ENCODE results near the gene MAP2K4. TPM values are rescaled to one million over a fixed set of nuclear protein-coding genes. Genes with fewer than 3 reads are reported as not detected.

Gene MAP2K4
- total RNA-seq, 4 donors from 2014 or later, result 17.6 to 28.6 (median 24.0) TPM

DNA sequence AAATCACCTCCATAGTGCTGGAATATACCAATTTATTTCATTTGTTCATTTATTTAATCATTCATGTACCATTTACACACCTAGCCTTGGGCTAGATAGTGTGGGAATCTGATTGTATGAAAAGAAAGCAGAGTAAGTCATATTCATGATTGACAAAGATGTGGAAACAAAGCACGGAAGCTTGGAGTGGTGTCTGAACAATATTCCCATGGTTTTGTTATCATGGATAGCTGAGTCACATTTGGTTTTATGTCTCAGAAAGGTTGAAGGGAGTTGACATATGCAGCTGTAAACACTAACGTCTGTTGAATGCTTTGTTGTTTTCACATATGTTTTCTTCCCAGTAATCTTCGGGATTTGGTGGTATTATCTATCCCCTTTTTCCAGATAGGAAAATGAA is 76.6 kb downstream of the MAP2K4 start:
- WGBS, 2 donors, result 76 to 87% methylated on average over 3 of the region's 3 CpGs
- no peak for DNase-seq (ENCODE audit: low spot score in 2 of 2)
- Histone ChIP-seq H3K36me3 (peaks cover 0 to 68% (median 0%) of the 10 kb centered on the region in 3 donors), H3K27ac (no peak overlapping the region), H3K9me3 (no peaks in the 10 kb centered on the region), H3K4me3 (no peak overlapping the region), H3K4me1 (no peaks in the 10 kb centered on the region), H3K27me3 (no peaks in the 10 kb centered on the region)
- TF ChIP-seq EP300 (IDR thresholded peaks at IDR 0.05), result no peak
- no peak for TF ChIP-seq CTCF (IDR thresholded peaks at IDR 0.05)
- TF ChIP-seq POLR2A (IDR thresholded peaks at IDR 0.05), result no peak

GRCh38 chr17:12098568-12098967 is 77.9 kb downstream of the MAP2K4 start:
- Histone ChIP-seq H3K27ac (no peak overlapping the region), H3K36me3 (peaks cover 0 to 59% (median 0%) of the 10 kb centered on the region in 3 donors), H3K4me1 (no peaks in the 10 kb centered on the region), H3K4me3 (no peak overlapping the region), H3K9me3 (no peaks in the 10 kb centered on the region), H3K27me3 (no peaks in the 10 kb centered on the region)
- DNase-seq (ENCODE audit: low spot score in 2 of 2), result no peak
- no peak for TF ChIP-seq EP300 (IDR thresholded peaks at IDR 0.05)
- no peak for TF ChIP-seq CTCF (IDR thresholded peaks at IDR 0.05)
- TF ChIP-seq POLR2A (IDR thresholded peaks at IDR 0.05), result no peak

DNA sequence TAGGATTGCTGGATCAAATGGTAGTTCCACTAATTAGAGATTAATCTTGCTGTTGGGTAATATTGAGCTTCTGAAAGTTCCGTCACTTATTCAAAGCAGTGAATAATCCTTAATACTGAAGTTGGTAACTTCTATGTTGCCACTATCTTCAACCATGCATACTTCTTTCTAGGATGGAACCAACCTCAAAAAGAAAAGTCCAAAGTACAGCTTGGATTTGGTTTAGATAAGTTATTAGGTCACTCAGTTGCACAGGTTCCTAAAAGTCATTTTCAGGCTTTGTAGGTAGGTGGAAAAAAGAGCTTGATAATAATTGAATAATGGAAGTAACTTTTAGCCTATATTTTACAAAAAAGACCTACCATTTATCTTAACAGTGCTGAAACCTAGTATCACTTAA is 78.7 kb downstream of the MAP2K4 start:
- 96 to 97% methylated on average over 1 of the region's 1 CpG for WGBS, 2 donors
- TF ChIP-seq EP300 (IDR thresholded peaks at IDR 0.05) (no peak), POLR2A (IDR thresholded peaks at IDR 0.05) (no peak), CTCF (IDR thresholded peaks at IDR 0.05) (no peak)
- H3K27me3 ChIP-seq, result no peaks in the 10 kb centered on the region
- H3K4me3 ChIP-seq, result no peak overlapping the region
- no peaks in the 10 kb centered on the region for H3K4me1 ChIP-seq
- peaks cover 0 to 59% (median 0%) of the 10 kb centered on the region in 3 donors for H3K36me3 ChIP-seq
- H3K27ac ChIP-seq, result no peak overlapping the region
- H3K9me3 ChIP-seq, result no peaks in the 10 kb centered on the region
- no peak for DNase-seq (ENCODE audit: low spot score in 2 of 2)

- no peaks in the 10 kb centered on the region for H3K27me3 ChIP-seq
- no peak for TF ChIP-seq CTCF (IDR thresholded peaks at IDR 0.05)
- no peak overlapping the region for H3K27ac ChIP-seq
- no peaks in the 10 kb centered on the region for H3K9me3 ChIP-seq
- H3K36me3 ChIP-seq, result peaks cover 0 to 22% (median 0%) of the 10 kb centered on the region in 3 donors
- no peak overlapping the region for H3K4me3 ChIP-seq
- H3K4me1 ChIP-seq, result peaks cover 0 to 14% (median 0%) of the 10 kb centered on the region in 4 donors
- no peak for DNase-seq (ENCODE audit: low spot score in 2 of 2)
Measured at GRCh38 chr17:12104831-12105230, 84.2 kb downstream of the MAP2K4 start.

DNA sequence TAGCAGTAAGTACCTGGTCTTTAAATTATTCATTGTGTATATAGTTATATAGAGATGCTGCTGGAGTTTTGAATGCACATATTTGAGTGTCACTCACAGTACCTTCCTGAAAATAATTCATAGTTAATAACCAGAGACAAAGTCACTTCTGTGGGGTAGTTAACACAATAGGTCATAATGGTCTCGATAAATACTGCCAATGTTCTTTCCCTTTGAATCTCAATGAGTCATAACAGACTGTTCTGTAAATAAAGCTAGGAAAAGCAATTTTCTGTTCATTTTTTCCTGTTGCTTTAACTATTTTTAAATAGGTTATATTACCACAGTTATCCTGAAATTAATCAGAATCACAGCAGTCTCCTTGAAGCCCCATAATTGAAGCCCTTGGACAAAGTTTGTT is 87.2 kb downstream of the MAP2K4 start:
- TF ChIP-seq EP300 (IDR thresholded peaks at IDR 0.05), result no peak
- no peak for TF ChIP-seq POLR2A (IDR thresholded peaks at IDR 0.05)
- no peak for TF ChIP-seq CTCF (IDR thresholded peaks at IDR 0.05)
- Histone ChIP-seq H3K4me3 (no peak overlapping the region), H3K27me3 (no peaks in the 10 kb centered on the region), H3K9me3 (no peaks in the 10 kb centered on the region), H3K27ac (peak overlapping the region in 1 of 4 donors; percentile 27), H3K4me1 (peaks cover 0 to 14% (median 0%) of the 10 kb centered on the region in 4 donors), H3K36me3 (peaks cover 0 to 22% (median 0%) of the 10 kb centered on the region in 3 donors)
- WGBS, 2 donors, result 19 to 31% methylated on average over 1 of the region's 1 CpG
- no peak for DNase-seq (ENCODE audit: low spot score in 2 of 2)
